ENCODE results near the gene CLDN12. TPM values are rescaled to one million over a fixed set of nuclear protein-coding genes. Genes with fewer than 3 reads are reported as not detected.

CLDN12 gene
- total and polyA plus RNA-seq, 2 experiments from 2014 or later, result 16.6 to 48.5 TPM

- no peak for TF ChIP-seq EZH2phosphoT487 (IDR thresholded peaks at IDR 0.05; ENCODE audit: unreplicated experiment)
- no peak for TF ChIP-seq ZNF462 (CRISPR knock-in tag; IDR thresholded peaks at IDR 0.05)
- no peak for TF ChIP-seq CREB1 (CRISPR knock-in tag; IDR thresholded peaks at IDR 0.05; ENCODE audit: low read depth)
Observed at GRCh38 chr7:90413185-90413528, 9.9 kb downstream of the CLDN12 start (continued).

GRCh38 chr7:90421651-90422050, 18.4 kb downstream of the CLDN12 start:
- ATAC-seq (no peak), DNase-seq (ENCODE audit: low spot score) (no peak)
- H3K4me1 ChIP-seq (ENCODE audit: insufficient read depth), result no peaks in the 10 kb centered on the region
- H3K27me3 ChIP-seq (ENCODE audit: insufficient read depth), result no peaks in the 10 kb centered on the region
- Mint-ChIP-seq H3K36me3 (ENCODE audit: low read depth) (peaks cover 12% of the 10 kb centered on the region; the same call in 1 of the 3 replicates), H3K4me1 (no peaks in the 10 kb centered on the region), H3K27ac (no peak overlapping the region; the same call in 1 of the 2 replicates), H3K9me3 (peaks cover 10% of the 10 kb centered on the region), H3K4me3 (no peak overlapping the region), H3K27me3 (ENCODE audit: insufficient read depth, low read depth, poor library complexity) (no peaks in the 10 kb centered on the region)
- no peak overlapping the region for H3K4me3 ChIP-seq
- no peaks in the 10 kb centered on the region for H4K20me1 ChIP-seq (replicated peaks; ENCODE audit: insufficient read depth)
- H3K27ac ChIP-seq (ENCODE audit: low read depth), result no peak overlapping the region
- no peak overlapping the region for H2AFZ ChIP-seq
- H3K9me2 ChIP-seq (ENCODE audit: insufficient read depth), result 0 out of 2 replicates have a peak, but pooled peaks cover 4% of the 10 kb centered on the region
- no peaks in the 10 kb centered on the region for H3F3A ChIP-seq (replicated peaks; ENCODE audit: low read depth)
- no peaks in the 10 kb centered on the region for H3K79me2 ChIP-seq (replicated peaks; ENCODE audit: insufficient read depth)
- no peaks in the 10 kb centered on the region for H3K36me3 ChIP-seq (ENCODE audit: insufficient read depth)
- no peak overlapping the region for H3K4me2 ChIP-seq
- TF ChIP-seq EZH2phosphoT487 (IDR thresholded peaks at IDR 0.05; ENCODE audit: unreplicated experiment), result no peak
- no peak for TF ChIP-seq ZNF462 (CRISPR knock-in tag; IDR thresholded peaks at IDR 0.05)
- no peak for TF ChIP-seq ZNF114 (CRISPR knock-in tag; IDR thresholded peaks at IDR 0.05)
- no peak for TF ChIP-seq ZNF331 (CRISPR knock-in tag; IDR thresholded peaks at IDR 0.05; ENCODE audit: low read depth)
- TF ChIP-seq EZH2 (IDR thresholded peaks at IDR 0.05; ENCODE audit: low read depth, unreplicated experiment), result no peak
- TF ChIP-seq STAT1 (IDR thresholded peaks at IDR 0.05; ENCODE audit: unreplicated experiment), result no peak

Measured in GM23338 (cell line).